Ascending aorta (tissue), 2 donors: ENCODE measurements around the gene IBSP. TPM values are rescaled to one million over a fixed set of nuclear protein-coding genes. Genes with fewer than 3 reads are reported as not detected.

Experiments
- DNase-seq, 2 donors: peaks; one replicate each; pipeline ENCODE4 v3.0.0-alpha.2; 2019; ENCODE audit warnings: low spot score in 2 of 2
- H3K27ac ChIP-seq, 2 donors: fragments of 200-600 bp; sonication (generic); one replicate each; pipeline ENCODE4 v1.5.1; 2016 to 2017; ENCODE audit warnings: mild to moderate bottlenecking in 1 of 2
- H3K27me3 ChIP-seq: fragments of 200-600 bp; sonication (generic); one replicate; pipeline ENCODE4 v1.5.1; 2017
- H3K36me3 ChIP-seq, 2 donors: fragments of 200-600 bp; sonication (generic); one replicate each; pipeline ENCODE4 v1.5.1; 2016
- H3K4me1 ChIP-seq, 2 donors: fragments of 200-600 bp; sonication (generic); one replicate each; pipeline ENCODE4 v1.5.1; 2016 to 2017; ENCODE audit warnings: mild to moderate bottlenecking in 1 of 2
- H3K4me3 ChIP-seq, 2 donors: fragments of 200-600 bp; sonication (generic); one replicate each; pipeline ENCODE4 v1.5.1; 2016 to 2017; ENCODE audit warnings: mild to moderate bottlenecking in 1 of 2
- H3K9me3 ChIP-seq, 2 donors: fragments of 200-600 bp; sonication (generic); one replicate each; pipeline ENCODE4 v1.5.1; 2016
- CTCF ChIP-seq, 3 experiments: fragments of 200-600 bp in 2 of 3; fragments of 450-650 bp in 1 of 3; sonication (generic) in 2 of 3; IDR thresholded peaks; one replicate each; pipeline ENCODE4 v1.5.1; 2016 to 2019; ENCODE audit warnings: antibody characterized with exemption in 3 of 3, mild to moderate bottlenecking in 1 of 3, moderate library complexity in 1 of 3
- intact Hi-C: fragments of 100-400 bp; cut with DNase I; formaldehyde crosslinking; loops from one replicate; pipeline ENCODE4 v1.15.1; 2023
- total RNA-seq: library from RNA; depleted of rRNA; stranded (reverse); fragments of >200 nt; gene quantifications from one replicate; pipeline ENCODE4 v1.1.0, GENCODE V29; 2016

The IBSP gene
- total RNA-seq, 1 donor from 2014 or later: not detected

- no peak for TF ChIP-seq CTCF (IDR thresholded peaks at IDR 0.05)
- Histone ChIP-seq H3K36me3 (no peaks in the 10 kb centered on the region), H3K4me3 (no peak overlapping the region), H3K9me3 (no peaks in the 10 kb centered on the region), H3K27me3 (no peaks in the 10 kb centered on the region), H3K27ac (no peak overlapping the region), H3K4me1 (no peaks in the 10 kb centered on the region)
- no peak for DNase-seq
- intact Hi-C loops: no loop called here
Measured at GRCh38 chr4:87823724-87824123, 24.4 kb downstream of the IBSP start.

- Histone ChIP-seq H3K9me3 (no peaks in the 10 kb centered on the region), H3K4me3 (no peak overlapping the region), H3K4me1 (no peaks in the 10 kb centered on the region), H3K27ac (no peak overlapping the region), H3K27me3 (no peaks in the 10 kb centered on the region), H3K36me3 (no peaks in the 10 kb centered on the region)
- TF ChIP-seq CTCF (IDR thresholded peaks at IDR 0.05): no peak
- no peak for DNase-seq
- intact Hi-C loops: no loop called here
Measured at GRCh38 chr4:87824352-87824751, 25.0 kb downstream of the IBSP start.

GRCh38 chr4:87832669-87833068 lies 33.3 kb downstream of the IBSP start, which contains the start of gene MEPE:
Gene MEPE, plus strand, starts transcription at chr4:87832969. Its CDS starts 1,746 bp downstream, at chr4:87834715.
- Histone ChIP-seq H3K27ac (no peak within 1 kb of the TSS), H3K4me3 (no peak within 1 kb of the TSS), H3K4me1 (no peaks in the 10 kb centered on the region), H3K27me3 (no peaks in the 10 kb centered on the region), H3K36me3 (no peaks in the 10 kb centered on the region), H3K9me3 (no peaks in the 10 kb centered on the region)
- no peak for TF ChIP-seq CTCF (IDR thresholded peaks at IDR 0.05)
- no peak for DNase-seq
- intact Hi-C loops: no loop called here

- TF ChIP-seq CTCF (IDR thresholded peaks at IDR 0.05): no peak
- no peak for DNase-seq
- Histone ChIP-seq H3K4me1 (peaks cover 0 to 2% of the 10 kb centered on the region in 2 donors), H3K4me3 (no peak overlapping the region), H3K36me3 (no peaks in the 10 kb centered on the region), H3K27me3 (no peaks in the 10 kb centered on the region), H3K9me3 (no peaks in the 10 kb centered on the region), H3K27ac (no peak overlapping the region)
- intact Hi-C loops: no loop called here
Measured at GRCh38 chr4:87834401-87834800, 35.0 kb downstream of the IBSP start.

- TF ChIP-seq CTCF (IDR thresholded peaks at IDR 0.05): no peak
- Histone ChIP-seq H3K27ac (no peak overlapping the region), H3K36me3 (no peaks in the 10 kb centered on the region), H3K4me1 (peaks cover 0 to 2% of the 10 kb centered on the region in 2 donors), H3K9me3 (no peaks in the 10 kb centered on the region), H3K27me3 (no peaks in the 10 kb centered on the region), H3K4me3 (no peak overlapping the region)
- intact Hi-C loops: loop anchor here (5.0 kb wide), 1 partner anchor 213 kb away; no protein-coding TSS in a partner anchor
- DNase-seq: no peak
Measured at GRCh38 chr4:87835197-87835596, 35.8 kb downstream of the IBSP start.

- Histone ChIP-seq H3K27ac (no peak overlapping the region), H3K4me3 (no peak overlapping the region), H3K27me3 (no peaks in the 10 kb centered on the region), H3K4me1 (peaks cover 0 to 2% of the 10 kb centered on the region in 2 donors), H3K36me3 (no peaks in the 10 kb centered on the region), H3K9me3 (no peaks in the 10 kb centered on the region)
- no peak for TF ChIP-seq CTCF (IDR thresholded peaks at IDR 0.05)
- DNase-seq: no peak
- intact Hi-C loops: loop anchor here (5.0 kb wide), 1 partner anchor 213 kb away; no protein-coding TSS in a partner anchor
Measured at GRCh38 chr4:87835743-87836142, 36.4 kb downstream of the IBSP start.
